Right renal pelvis (tissue), 4 donors: ENCODE results near the gene MTCL3. TPM values are rescaled to one million over a fixed set of nuclear protein-coding genes. Genes with fewer than 3 reads are reported as not detected.
"Not testable (repeated sequence)": the region's sequence is repeated elsewhere in the genome, so short reads cannot be mapped to it uniquely, and the experiment has no call there.

Experiments used
- DNase-seq, 4 donors: peaks; one replicate each; pipeline ENCODE4 v3.0.0-alpha.2; 2013; ENCODE audit warnings: low read depth in 4 of 4, low spot score in 3 of 4, missing footprints in 1 of 4
- polyA plus RNA-seq, 4 donors: library from polyadenylated mRNA; unstranded; fragments of 120-200 nt; gene quantifications; one replicate each; pipeline ENCODE4 v1.2.1, GENCODE V29; 2013; ENCODE audit not compliant: insufficient read length in 4 of 4

Gene MTCL3

DNA sequence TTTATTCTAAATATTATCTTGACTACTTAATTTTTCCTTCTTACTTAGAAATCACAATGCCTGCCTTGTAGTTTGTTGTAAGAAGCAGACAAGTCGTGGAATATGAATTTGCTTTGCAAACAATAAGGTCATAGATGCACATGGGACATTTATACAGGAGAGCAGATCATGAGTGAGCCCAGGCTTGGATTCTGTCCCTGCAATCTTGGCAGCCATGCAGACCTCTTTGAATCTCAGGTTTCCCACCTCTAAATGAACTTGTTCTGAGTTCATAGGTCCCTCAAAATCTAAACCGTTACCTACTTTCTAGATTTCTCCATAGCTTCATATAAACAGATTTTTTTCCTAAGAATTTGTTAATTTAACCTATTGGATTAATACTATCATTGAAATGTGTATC, 79.4 kb downstream of the MTCL3 start:
- no peak for DNase-seq

DNA sequence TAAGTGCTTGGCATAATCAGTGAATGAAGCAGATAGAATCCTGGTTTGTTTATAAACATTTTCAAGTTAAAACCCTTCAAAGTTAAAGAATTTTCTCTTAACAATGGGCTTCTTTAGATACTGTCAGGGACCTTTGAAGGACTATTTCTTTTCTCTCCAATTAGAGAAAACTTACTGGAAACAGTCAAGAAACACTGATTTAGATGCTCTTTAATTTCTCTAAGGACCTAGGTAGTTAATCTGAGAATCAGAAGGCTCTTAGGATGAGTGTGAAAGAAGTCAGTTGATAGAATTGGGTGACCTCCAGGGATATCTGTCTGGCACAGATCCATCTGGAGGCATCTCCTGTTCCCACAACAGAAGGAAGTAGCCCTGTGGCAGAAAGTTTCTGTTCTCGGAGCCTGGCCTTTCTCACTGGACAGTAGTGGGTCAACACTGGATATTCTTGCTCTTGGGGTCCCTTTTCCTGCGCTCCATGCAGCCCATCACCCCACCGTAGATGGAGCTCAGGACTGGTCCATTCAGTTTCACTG, 82.5 kb downstream of the MTCL3 start:
- no peak for DNase-seq

DNA sequence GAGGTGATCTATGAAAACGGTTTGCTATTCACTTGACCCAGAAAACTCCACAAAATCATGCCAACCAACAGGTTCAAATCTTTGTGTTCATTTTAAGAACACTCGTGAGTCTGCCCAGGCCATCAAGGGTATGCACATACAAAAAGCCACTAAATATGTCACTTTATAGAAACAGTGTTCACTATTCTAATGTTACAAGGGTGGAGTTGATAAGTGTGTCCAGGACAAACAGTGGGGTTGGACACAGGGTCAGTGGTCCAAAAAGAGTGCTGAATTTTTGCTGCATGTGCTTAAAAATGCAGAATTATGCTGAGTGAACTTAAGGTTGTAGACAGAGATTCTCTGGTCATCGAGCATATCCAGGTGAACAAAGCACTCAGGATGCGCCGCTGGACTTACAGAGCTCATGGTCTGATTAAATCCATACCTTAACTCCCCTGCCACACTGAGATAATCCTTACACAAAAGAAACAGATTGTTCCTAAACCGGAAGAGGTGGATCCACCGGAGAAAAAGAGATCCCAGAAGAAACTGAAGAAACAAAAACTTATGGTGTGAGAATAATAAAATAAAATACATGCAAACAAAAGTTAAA, 83.4 kb downstream of the MTCL3 start:
- no peak for DNase-seq

DNA sequence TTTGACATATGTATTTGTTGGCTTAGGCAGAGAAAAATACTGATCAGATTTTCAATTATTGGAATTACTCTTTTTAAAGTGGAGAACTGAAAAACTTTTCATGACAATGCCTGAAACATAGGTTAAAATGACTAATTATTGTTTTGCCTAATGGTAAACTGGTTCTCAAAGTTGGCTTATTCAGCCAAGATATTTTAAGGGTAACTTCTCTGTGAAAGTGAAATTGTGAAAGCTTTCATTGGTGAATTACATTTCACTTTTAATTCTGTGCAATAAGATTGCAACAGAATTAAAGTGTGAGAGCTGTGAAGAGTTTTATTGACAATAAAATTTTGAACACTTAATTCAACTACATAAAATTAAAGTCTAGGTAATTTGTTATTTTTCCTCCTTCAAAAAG, 84.5 kb downstream of the MTCL3 start:
- DNase-seq: no peak

DNA sequence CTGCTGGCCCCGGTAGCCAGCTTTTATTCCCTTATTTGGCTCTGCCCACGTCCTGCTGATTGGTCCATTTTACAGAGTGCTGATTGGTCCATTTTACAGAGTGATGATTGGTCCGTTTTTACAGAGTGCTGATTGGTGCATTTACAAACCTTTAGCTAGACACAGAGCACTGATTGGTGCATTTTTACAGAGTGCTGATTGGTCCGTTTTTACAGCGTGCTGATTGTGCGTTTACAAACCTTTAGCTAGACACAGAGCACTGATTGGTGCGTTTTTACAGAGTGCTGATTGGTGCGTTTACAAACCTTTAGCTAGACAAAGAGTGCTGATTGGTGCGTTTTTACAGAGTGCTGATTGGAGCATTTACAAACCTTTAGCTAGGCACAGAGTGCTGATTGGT, 90.6 kb downstream of the MTCL3 start:
- DNase-seq: not testable (repeated sequence)

DNA sequence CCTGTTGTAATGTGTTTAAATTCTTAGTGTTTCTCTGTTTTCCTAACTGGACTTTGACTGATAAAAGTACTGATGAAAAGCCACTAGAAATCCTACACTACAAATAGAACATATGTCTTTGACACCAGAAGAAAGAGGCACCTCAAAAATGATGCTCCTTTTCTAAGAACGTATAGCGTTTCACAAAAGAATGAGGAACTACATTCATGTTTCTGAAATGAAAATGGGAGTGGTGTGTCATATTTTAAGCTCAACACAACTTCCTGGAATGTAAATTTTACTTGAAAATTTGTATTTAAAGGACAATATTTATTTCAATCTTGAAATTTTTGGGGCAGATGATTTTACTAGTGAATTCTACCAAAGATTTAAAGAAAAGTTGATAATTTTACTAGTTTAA, 95.2 kb downstream of the MTCL3 start:
- DNase-seq: no peak

Other genes with a start within 250 kb of the MTCL3 start
- gene ECHDC1, start 175.7 kb downstream of the MTCL3 start, polyA plus RNA-seq: 10 to 100 TPM; 79.6 to 98.7 (median 90.0) TPM
- 1 to 10 TPM; 3.5 to 5.5 (median 4.1) TPM for gene KIAA0408, start 59.9 kb downstream of the MTCL3 start, polyA plus RNA-seq
- gene C6orf58, start 57.8 kb upstream of the MTCL3 start, polyA plus RNA-seq: 1 to 10 TPM in 3 of 4 donors, under 1 TPM in 1; 0.91 to 1.2 (median 1.2) TPM